HG03521 (cell line): Measurements from ENCODE around the gene SPACA7.

ENCODE experiments used
- ATAC-seq: cut with Tn5 transposase; IDR thresholded peaks from one replicate; pipeline ENCODE4 v1.9.1; 2021; ENCODE audit warnings: mild to moderate bottlenecking, moderate library complexity; ENCODE audit not compliant: unreplicated experiment

The SPACA7 gene, protein sequence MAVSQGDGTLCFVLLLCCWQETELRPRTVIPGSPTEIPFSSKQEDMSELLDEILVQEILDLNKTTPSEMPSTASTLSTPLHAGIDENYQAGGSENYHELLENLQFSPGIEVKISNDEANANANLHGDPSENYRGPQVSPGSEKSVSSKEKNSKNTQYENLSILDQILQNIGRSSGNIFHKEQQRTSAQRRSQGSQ

DNA sequence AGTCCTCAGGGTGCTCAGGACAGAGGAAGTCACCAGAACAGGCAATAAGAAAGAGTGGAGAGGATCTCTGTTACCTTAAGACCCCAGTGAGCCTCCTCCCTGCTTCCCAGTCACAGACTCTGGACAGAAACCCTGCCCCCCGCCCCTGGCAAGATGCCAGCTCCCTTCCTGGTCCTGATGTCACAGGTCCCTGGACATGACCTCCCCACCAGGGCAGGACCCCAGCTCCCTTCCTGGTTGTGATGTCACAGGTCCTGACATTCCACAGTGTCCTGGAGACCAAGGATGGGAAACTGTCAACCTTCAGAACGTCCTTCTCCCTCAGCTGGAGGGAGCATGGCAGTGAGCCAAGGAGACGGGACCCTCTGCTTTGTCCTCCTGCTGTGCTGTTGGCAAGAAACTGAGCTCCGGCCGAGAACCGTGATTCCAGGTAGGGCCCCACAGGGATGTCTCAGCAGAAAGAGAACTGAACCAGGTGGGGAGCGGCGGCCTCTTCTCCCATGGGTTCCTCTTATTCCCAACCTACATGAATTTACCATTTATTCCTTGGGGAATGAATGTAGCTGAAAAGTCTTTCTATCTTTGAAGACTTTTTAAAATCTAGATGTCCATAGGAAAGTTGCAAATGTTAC, at the start of gene SPACA7:
SPACA7 (plus strand) TSS at position 306 of the 632 bp plus-strand sequence; CDS start at position 337, 31 bp downstream.
- no peak for ATAC-seq

DNA sequence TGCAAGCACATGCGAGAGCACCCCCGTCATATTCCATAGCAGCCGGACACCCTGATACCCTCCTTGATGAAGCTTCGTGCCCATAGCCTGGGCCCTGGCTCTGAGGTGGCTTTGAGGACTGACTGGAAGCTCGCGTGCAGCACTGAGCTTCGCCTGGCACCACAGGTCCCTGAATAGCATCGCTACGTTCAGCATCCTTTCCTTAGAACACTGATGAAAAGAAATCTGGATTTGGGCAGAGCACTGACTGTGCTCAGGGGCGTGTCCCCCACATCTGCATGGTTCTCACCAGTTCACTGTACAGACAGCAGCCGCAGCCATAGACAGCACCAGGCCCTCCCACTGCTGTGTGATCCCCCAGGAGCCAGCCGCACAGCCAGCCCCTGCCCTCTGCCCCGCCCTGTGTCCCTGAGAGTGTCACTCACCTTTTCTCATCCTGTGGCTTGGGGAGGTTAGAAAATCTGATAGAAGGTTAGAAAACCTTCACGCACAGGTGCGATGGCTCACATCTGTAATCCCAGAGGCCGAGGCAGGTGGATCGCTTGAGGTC, 49.3 kb upstream of the SPACA7 start:
- no peak for ATAC-seq

DNA sequence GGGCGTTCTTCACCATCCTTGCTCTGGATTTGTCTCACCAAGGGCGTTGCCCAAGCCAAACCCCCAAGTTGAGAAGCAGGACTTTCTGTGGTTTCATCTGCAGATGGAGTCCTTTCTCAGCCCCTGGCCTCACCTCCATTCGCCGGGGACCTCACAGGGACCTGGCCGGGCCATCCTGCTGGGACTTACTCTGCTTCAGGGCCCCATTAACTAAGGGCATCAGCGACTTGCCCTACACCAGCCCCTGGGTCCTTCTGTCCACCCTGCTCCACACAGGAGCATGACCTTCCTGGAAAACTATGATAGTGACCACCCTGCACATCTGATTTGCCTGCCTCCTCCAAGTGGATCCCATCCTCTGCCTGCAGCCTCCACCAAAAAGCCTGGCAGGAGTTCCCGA, 47.2 kb upstream of the SPACA7 start:
- ATAC-seq = no peak

DNA sequence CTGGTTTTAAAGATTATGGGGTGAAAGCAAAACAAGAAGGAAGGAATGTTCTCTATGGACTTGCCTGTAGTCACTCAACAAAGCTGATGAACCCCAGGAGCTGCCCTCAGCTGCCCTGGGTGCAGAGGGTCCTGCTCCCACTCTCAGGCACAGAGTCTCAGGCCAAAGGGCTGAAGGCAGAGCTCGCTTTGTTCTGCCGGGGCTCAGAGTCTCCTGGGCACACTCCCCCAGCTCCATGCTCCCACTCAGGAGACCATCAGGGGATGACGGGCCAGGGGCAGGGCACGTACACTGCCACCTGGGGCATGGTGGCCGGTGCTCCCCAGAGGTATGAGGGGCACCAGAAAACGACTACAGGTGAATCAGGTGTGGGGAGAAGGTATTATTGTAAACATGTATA, 46.8 kb upstream of the SPACA7 start:
- no peak for ATAC-seq

DNA sequence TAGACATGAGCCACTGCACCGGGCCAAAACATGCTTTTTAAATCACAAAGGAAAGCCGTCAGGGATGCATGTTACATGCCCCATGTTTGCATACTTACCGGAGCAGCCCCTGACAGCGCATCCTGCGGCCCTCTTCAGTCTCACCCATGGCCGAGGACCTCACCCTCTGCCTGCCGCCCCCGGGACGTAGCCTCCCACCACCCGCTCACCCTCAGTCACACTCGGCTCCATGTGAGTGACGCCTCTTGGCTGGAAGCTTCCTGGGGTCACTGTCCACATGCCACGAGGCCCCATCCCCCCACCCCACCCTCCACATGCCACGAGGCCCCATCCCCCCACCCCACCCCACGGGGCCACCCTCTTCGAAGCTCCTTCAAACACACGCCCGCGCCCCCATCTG, 46.1 kb upstream of the SPACA7 start:
- ATAC-seq = no peak

DNA sequence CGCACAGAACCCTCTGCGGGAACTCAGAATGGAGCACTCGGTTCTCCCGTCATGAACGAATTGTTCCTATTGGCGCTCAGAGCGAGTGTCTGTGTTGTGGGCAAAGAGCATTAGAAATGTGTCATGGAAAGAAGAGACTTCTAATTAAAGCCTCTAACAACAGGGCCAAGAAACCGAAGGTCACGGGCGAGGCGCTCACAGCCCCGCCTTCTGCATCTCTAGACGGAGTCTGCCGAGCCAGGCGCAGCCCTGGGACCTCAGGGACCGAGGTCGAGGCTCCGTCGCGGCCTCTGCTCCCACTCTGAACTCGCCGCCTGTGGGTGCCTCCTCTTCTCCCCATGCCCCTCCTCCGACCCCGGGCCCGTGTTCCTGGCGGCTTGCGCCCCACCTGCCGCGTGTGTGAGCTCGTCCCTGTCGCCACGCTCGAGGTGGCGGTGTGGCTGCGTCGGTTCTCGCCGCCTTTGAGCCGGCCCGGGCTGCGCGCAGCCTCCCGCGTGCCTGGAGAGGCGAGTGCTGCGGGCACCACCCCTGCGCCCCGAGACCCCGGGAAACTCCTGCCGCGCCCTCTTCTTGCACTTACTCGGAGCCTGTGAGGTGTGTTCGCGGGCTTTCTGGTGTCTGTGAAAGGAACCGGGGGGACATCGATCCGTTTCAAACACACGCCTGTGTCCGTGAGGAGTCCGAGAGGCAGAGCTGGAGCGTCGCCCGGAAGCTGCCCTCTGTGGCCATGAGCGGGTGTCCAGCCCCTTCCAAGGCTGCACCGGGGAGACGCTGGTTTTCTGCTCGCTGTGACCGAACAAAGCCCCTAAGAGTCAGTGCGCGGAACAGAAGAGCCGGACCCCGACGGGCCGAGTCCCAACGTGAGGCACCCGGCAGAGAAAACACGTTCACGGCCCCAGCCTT, 45.4 kb upstream of the SPACA7 start:
- no peak for ATAC-seq

DNA sequence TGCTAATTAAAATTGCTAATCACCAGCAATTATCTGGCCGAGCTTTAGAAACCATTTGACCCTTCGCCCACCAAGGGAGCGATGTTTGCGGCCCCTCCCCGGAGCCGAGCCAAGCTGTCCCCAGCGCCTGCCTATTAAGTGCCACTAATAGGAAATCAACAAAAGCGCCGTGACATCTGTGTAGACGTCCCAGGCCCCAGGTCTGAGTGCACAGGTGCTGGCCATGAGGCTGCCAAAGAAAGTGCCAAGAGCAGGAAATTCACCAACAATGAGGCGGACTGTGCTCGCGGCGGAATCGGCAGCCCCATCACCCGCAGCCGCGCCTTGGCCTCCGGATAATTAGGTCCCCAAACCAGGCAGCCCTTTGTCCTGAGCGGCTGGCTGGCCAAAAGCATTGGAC, 44.5 kb upstream of the SPACA7 start:
- ATAC-seq = no peak

DNA sequence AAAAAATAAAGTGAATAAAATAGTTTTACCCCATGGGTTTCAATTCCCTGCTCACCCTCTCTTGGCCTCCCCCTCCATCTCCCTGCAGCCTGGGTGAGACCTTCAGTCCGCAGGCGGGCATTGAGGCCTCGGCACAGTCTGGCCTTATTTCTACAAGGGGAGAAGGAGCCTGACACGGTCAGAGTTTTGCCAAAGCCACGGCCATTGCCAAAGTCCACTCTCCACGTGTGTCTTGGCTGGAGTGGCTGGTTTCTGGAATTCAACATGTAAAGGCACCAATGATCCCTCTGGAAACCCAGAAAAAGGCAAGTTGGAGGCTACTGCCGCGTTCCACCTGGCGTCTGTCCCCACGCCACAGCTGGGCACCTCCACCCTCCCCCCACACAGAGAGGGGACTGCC, 43.4 kb upstream of the SPACA7 start:
- ATAC-seq = no peak

DNA sequence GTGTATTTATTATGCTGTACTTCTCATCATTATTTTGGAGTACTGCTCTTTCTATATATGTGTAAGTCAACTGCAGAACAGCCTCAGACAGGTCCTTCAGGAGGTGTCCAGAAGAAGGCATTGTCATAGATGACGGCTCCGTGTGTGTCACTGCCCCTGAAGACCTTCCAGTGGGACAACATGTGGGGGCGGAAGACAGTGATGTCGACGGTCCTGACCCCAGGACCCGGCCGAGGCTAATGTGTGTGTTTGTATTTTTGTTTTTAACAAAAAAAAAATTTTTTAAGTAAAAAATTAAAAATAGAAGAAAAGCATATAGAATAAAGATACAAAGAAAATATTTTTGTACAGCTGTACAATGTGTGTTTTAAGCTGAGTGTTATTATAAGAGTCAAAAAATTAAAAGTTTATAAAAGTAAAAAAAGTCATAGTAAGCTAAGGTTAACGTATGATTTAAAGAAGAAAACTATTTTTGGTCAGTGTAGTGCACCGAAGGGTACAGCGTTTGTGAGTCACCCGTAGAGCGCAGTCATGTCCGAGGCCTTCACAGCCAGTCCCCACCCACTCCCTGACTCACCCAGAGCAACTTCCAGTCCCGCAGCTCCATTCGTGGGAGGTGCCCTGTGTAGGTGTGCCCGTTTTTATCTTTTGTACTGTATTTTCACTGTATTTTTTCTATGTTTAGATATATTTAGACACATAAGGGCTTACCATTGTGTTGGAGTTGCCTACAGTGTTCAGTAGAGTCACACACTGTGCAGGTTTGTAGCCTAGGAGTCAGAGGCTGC, 42.2 kb upstream of the SPACA7 start:
- ATAC-seq = no peak

DNA sequence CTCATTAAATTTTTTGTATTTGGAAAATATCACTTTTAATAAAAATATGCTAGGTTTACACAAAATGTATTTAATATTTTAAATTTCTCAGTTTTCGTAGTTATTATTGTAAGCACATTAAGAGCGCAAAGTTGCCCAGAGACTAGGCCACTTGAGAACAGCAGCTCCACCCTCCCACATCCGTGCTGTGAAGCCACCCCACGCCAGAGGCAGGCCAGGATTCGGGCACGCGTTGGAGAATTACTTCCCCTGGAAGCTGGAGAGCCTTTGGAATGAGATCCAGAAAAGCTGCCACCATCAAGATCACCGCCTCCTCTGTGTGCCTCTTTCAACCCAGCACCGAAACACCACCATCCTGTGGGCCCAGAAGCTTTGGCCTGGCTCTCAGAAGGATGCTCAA, 41.0 kb upstream of the SPACA7 start:
- no peak for ATAC-seq

DNA sequence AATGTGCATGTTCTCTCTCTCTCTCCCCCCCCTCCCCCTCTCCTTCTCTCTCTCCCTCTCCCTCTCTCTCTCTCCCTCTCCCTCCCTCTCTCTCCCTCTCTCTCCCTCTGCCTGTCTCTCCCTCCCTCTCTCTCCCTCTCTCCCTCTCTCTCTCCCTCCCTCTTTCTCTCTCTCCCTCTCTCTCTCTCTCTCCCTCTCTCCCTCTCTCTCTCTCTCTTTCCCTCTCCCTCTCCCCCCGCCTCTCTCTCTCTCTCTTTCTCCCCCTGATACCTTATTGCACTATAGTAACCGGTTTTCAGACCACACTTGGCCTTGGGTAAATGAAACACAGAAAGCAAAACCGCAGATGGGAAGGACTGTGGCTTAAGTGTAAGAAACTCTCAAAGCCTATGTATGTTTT, 34.7 kb upstream of the SPACA7 start:
- no peak for ATAC-seq

DNA sequence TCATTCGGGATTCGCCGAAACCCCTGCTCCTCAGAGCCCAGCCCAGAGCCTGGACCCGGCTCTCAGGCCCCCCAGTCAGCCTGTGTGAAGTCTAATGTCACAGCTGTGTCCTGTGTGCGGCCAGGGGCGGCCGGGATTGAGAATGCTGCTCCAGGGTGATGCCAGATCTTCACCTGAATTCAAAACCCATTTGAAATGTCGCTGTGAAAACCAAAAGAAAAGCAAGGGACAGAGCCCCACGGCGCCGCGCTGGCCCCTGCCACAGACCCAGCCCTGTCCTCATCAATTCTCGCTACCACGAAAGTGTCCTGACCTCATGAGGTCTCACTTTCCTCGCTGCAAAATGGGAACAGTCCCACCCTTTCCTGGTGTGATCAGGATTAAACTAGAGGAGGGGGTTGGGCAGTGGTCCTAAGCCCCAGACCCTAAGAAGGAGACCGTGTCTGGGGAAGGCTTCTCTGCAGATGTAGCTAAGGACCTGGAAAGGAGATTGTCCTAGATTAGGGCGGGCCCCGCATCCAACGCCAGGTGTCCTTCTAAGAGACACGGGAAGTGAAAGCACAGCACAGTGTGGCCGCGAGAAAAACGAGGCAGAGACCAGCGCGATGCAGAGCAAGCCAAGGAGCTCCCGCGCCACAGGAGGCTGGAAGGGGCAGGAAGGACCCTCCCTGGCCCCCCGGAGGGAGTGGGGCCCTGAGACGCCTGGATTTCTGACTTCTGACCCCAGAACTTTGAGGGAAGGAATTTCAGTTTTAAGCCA, 34.0 kb upstream of the SPACA7 start:
- ATAC-seq = no peak

DNA sequence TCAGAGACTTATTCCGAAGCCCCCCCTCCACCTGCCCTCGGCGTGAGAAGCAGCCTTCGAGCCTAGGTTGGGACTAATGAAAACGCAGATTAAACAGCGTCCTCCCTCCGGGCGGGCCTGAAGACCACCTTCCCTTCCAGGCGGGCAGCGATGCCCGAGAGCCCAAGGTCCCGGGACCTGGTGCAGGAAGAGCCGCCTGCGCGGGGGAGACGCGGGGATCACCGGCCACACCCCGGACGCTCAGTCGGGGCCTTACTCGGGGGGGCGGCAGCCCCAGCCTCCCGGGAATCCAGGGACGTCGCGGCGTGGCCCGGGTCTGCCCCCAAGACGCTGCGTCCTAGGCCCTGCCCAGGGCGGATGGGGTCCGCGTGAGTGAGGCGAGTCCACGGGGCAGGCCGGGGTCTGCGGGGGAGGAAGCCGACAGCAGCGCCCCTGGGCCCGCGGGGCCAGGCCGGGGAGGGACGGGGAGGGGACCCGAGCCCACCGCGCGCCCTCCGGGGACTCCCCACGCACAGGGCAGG, 33.3 kb upstream of the SPACA7 start:
- ATAC-seq = no peak

DNA sequence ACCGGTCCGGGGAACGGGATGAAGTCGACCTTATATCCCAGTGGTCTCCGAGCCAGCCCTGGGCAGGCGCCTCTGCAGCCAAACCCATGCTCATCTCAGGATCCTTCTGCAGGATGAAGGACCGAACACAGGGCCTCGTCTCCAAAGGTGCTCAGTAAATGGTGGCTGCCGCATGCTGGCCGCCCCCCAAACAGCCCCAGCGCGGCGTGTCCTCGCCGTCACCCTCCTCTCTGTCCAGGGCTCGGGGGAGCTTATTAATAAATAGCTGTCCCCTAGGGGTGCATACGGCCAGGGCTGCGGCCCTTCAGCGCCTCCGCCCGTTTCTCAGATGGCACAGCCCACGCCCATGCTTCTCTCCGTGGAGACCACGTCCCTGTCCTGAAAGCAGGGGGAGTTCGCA, 32.6 kb upstream of the SPACA7 start:
- ATAC-seq = no peak

DNA sequence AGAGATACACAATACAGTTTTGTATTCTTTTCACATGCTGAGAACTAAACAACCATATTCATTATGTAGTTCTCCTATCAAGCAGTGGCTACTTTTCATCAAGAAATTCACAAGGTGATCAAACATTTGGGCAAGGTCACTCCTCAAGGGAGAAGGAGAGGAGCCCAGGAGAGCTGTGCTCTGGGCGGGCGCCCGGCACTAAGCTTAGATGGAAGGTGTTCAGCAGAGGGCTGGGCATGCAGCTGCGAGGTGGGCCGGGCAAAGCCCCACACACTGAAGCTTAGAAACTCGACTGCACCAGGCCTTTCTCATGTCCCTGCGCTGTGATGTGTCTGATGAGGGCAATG, 30.4 kb upstream of the SPACA7 start:
- ATAC-seq = no peak

DNA sequence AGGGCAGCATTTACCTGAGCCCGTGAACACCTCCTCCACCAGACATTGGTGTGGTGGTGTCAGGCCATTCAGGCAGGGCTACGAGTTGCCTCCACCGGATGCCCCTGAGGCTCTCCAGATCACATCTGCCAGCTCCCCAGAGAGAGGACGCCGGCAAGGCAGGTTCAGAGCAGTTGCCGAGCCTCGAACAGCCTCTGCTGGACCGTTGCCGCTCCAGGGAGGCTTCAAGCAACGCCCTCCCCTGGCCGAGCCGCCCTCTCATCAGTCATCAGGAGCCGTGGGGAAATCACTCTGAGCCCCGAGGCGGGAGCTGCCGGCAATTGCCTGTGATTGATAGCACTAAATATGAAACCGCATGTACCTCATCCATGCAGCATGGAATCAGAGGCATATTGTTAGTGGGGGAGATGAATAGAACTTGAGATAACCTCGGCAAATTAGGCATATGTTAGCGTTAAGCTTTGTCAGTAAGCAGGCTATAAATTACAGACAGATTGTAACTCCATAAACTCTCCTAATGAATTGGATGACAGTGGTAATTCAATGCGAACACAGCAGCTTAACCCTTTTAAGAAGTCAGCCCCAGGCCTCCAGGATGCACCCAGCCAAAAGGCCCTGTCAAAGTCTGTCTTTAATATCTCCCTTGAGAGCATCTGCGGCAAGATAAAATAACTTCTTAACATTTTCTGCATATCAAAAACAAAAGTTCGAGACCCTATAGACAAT, 29.8 kb upstream of the SPACA7 start:
- ATAC-seq = no peak

DNA sequence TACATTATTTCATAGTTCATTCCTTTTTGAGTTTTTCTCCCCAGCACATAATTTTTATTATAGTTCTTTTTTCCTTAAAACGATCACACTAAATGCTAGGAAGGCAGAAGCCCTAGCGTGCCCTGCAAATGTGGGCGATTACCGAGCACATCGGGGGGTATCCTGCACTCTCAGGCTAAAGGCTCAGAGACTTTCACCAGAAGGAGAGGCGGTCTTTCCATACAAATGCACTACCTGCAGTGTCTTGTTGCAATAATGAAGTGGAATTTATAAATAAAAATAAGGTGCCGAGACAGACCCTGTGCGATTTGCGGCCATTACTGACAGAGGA, 29.3 kb upstream of the SPACA7 start:
- ATAC-seq = no peak

DNA sequence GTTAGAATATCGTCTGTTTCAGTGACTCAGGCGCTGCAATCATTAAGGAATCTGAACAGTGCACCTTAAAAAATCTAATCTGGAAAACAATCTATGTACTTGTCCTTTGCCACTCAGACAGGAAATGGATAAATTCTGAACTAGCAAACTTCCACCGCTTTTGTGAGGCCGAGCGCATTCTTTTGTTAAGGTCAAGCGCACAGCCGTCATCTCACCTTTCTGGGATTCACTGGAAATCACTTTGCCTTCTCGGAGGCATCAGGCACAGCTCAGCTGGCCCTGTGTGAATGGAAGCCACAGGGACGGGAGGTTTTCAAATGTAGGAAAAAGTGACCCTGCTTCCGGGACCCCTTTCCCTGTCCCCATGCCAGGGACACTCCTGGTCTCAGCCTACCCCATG, 28.2 kb upstream of the SPACA7 start:
- no peak for ATAC-seq

DNA sequence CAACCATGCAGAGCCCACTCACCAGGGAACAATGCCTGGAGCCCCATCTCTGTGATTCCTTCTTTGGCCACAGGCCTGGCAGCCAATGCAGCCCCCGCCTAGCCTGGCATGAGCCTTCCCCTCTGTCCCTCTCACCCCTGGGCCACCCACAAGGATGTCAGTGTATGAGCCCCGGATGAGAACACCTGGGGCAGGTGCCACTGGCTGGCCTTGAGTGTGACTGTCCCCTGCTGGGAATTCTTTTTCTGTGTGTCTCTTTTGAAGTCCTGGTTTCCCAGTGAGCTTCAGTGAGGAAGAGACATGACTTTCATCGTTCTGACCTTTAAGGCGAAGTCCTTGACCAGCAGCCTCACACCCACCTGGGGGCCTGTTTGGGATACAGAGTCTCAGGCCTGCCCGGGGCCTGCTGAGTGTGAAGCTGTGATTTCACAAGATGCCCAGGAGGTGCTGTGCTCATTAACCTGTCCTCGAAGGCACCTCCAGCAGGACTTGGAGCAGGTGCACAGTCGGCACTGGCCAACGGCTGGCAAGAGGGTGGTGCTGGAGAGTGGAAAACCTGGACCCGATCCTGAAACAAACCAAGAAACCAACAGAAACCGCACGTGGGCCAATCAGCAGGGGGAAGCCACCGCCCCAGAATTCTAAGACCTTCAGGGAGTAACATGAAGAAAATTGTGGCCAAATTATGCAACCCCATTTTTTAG, 27.4 kb upstream of the SPACA7 start:
- ATAC-seq = no peak
